C4-2B (cell line): ENCODE measurements around the gene BCR.

ENCODE experiments used
- H3K27ac ChIP-seq: fragments of 450-650 bp; 2 replicates; pipeline ENCODE4 v1.5.1; 2017
- CTCF ChIP-seq: fragments of 450-650 bp; conservative IDR thresholded peaks from 2 replicates; pipeline ENCODE4 v1.5.1; 2017; ENCODE audit warnings: mild to moderate bottlenecking
- ZFX ChIP-seq: fragments of 450-650 bp; IDR thresholded peaks from 2 replicates; pipeline ENCODE4 v1.6.1; 2017

The BCR gene

GRCh38 chr22:23178512-23179254 lies 1.6 kb upstream of the BCR start:
- TF ChIP-seq CTCF, result peak; percentile 96
- TF ChIP-seq ZFX, result no peak
- no peak overlapping the region for H3K27ac ChIP-seq

GRCh38 chr22:23179381-23180299 lies 669 bp upstream of the BCR start:
- TF ChIP-seq ZFX (no peak), CTCF (no peak)
- peak overlapping the region; percentile 69 for H3K27ac ChIP-seq

GRCh38 chr22:23180893-23181720 lies 798 bp downstream of the BCR start:
- H3K27ac ChIP-seq, result peak overlapping the region; percentile 69
- TF ChIP-seq CTCF (no peak), ZFX (peak; percentile 80; the same call in 1 of the 2 replicates)

- H3K27ac ChIP-seq, result no peak overlapping the region; the same call in 1 of the 2 replicates
- TF ChIP-seq CTCF (no peak), ZFX (no peak)
Measured at GRCh38 chr22:23181721-23182308, 1.5 kb downstream of the BCR start.

- no peak for TF ChIP-seq ZFX
- TF ChIP-seq CTCF, result no peak
- H3K27ac ChIP-seq, result no peak overlapping the region
Measured at GRCh38 chr22:23182309-23183060, 2.2 kb downstream of the BCR start.

- H3K27ac ChIP-seq, result no peak overlapping the region
Measured at GRCh38 chr22:23183061-23183698, 2.9 kb downstream of the BCR start.

More at GRCh38 chr22:23183061-23183698, 2.9 kb downstream of the BCR start:
- TF ChIP-seq CTCF (no peak), ZFX (no peak)
